Renal cortex interstitium (tissue), 11 donors: Measurements from ENCODE around the gene MYOM1. TPM values are rescaled to one million over a fixed set of nuclear protein-coding genes. Genes with fewer than 3 reads are reported as not detected.

ENCODE experiments used
- DNase-seq, 11 donors: peaks; one replicate each; pipeline ENCODE4 v3.0.0-alpha.2; 2013; ENCODE audit warnings: low read depth in 9 of 11, low spot score in 4 of 11; ENCODE audit errors: extremely low read depth in 1 of 11
- polyA plus RNA-seq, 3 donors: library from polyadenylated mRNA; unstranded; fragments of 120-200 nt; gene quantifications; one replicate each; pipeline ENCODE4 v1.2.1, GENCODE V29; 2013; ENCODE audit not compliant: insufficient read length in 3 of 3

The MYOM1 gene
- polyA plus RNA-seq, 3 donors, result 8.1 to 10.2 (median 8.6) TPM

DNA sequence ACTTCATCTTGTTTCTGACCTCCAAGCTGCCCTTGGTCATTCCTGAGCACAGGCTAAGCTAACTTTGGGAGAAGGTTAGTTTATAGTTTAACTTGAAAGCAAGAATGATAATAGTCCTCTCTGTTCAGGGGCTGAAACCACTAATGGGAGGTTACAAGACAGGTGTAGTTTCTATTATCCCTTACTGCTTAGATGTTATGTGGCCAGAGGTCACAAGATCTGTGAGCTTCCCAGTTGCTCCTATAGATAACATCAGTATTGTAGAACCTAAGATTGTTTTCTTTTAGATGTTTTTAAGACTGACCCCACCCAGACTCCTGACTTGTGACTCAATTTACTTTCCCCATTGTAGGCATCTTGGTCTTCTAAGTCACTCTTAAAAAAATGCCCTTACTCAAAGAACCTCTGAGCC lies 112.0 kb downstream of the MYOM1 start:
- DNase-seq, result no peak

DNA sequence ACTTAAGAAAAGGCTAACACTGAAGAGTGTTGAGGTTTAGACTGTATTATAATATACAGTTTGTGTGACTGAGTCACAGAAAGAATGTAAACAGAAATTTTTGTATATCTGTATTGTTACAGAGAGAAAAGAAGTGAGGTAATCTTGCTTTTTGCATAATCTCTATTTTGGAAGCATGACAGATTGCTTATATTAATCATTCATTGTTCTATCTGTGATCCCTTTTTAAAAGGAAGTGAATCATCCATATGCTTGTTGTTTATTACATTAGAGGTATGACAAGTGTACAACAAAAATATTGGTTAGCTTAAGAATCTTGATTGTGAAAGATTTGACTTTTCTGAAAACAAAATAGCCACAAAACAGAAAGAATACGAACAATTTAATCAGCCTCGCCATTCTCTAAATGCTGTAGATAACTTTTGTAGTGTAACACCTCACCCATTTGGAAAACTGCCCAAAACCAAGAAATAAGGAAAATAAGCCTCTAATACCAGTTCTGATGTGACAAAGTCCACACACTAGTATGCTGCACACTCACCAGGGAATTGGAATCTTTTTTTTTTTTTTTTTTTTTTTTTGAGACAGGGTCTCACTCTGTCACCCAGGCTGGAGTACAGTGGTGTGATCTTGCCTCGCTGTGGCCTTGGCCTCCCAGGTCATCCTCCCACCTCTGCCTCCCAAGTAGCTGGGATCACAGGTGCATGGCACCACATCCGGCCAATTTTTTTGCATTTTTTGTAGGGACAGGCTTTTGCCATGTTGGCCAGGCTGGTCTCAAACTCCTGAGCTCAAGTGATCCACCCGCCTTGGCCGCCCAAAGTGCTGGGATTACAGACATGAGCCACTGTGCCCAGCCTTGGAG lies 115.3 kb downstream of the MYOM1 start:
- DNase-seq, result no peak

DNA sequence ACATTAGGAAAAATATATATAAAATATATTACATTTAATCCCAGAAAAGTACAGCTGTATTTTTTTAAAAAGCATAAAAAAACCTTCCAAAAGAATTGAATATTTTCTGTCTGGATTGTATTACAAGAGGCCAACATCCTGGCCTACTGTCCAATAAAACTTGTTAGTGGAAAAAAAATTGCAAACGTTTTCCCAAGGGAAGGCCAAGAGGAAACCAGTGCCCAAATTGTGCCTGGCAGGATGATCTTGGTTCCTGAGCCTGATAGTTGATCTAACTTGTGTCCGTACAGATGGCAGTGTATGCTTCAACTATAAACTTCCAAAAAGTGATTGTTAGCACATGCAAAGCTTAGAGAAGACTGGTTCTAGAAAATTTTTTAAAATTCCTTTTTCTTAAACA lies 116.2 kb downstream of the MYOM1 start:
- DNase-seq, result no peak

DNA sequence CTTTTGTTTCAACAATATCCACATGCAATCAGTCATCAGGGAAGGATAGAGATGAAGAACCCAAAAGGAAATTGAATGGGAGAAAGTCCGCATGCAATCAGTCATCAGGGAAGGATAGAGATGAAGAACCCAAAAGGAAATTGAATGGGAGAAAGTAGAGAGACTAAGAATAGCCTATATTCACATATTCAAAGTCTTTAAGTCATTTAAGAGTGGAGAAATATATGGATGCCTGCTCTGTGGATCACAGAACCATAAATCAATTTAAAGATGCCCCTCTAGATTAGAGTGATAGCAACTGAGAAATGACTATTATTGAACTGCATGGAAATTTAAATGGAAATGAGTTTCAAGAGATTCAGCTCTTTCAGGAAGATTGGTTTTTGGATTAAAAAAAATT lies 116.8 kb downstream of the MYOM1 start:
- DNase-seq, result no peak

DNA sequence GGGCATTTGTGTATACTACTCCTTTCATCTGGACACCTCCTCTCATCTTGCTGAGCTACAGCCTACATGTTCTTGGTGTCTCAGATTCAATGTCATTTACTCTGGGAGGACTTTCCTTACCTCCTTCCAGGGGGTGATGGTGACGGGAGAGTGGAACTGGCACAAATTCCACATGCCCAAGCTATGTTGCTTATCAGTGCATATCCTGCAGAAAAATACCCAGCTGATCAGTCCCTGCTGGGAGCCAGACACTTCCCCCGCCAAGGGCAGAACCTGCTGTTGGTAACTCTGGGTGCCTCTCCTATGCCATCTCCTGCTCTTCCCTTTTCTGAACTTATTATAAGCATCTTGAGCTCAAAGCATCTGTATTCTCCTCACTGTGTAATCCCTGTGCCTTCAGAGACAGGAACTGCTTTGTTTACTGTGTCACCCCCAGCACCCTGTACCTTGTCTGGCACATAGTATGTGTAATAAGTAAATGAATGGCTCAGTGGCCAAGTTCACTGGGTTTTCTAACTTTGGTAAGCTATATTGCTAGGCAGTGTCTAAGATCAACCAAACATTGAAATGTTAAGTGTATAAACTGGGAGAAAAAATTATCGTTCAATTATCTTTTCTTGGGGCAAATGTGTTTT lies 119.2 kb downstream of the MYOM1 start:
- DNase-seq, result no peak

DNA sequence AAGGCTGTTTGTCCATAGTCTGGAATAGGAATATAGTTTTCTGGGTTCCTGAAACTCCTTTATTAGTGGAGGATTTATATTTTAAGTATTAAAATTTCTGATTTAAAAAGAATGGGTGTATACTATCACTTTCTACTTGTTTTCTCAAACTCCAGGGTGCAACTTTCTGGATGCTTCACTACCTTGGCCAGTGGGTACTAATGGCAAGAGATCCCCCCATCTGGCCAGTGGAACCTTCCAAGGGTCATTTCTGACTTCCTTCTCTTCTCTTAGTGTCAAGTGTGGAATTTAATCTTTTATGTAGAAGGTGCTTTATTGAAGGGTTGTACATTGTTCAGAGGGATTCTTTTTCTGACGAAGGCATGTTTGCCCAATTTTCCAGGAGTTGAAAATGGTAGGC lies 120.4 kb downstream of the MYOM1 start:
- DNase-seq, result no peak

DNA sequence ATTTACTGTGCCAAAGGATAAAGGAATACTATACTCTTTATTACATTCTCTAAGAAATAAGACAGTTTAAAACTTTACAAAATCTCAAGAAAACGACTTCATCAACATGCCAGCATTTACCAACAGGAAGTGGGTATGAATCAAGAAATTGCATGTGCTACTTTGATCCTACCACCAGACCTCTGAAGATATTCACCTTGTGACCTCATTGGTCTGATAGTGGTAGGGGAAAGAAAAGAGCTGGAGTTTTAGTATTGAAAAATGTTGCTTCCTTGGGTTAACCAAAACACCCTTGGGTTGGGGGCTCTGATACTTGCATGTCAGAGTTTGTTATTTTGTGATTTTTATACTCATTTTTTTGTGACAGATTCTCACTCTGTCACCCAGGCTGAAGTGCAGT lies 122.7 kb downstream of the MYOM1 start:
- DNase-seq, result no peak

DNA sequence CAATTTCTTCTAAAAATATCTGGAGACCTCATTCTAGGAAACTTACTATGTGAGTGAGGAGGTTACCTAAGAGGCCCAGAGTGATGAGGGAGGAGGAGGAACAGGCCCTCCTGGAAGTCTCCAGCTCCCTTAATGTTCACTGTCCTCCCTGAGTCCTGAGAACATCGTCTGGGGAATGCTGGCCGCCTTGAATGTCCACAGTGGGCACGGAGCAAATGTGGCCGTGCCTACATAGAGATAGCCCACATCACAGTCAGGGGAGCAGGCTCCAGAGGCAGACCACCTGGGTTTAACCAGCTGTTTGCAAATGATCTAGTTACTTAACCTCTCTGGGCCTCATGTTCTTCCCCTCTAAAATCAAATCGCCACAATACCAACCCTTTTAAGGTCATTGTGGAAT lies 123.8 kb downstream of the MYOM1 start:
- DNase-seq, result no peak

DNA sequence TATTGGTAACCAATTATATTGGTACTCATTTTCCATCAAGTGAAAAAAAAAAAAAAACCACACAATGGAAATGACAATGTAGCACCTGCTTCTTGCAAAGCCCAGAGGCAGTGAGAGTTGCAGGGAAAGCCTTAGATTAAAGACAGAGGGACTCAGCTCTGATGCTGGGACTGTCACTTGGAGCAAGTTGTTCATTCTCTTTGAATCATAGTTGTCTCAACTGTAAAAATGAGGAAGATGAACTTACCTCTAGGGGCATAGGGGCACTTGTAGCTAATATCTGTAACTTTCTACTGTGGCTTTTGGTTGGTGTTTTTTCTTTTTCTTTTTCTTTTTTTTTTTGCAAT lies 125.5 kb downstream of the MYOM1 start:
- no peak for DNase-seq

DNA sequence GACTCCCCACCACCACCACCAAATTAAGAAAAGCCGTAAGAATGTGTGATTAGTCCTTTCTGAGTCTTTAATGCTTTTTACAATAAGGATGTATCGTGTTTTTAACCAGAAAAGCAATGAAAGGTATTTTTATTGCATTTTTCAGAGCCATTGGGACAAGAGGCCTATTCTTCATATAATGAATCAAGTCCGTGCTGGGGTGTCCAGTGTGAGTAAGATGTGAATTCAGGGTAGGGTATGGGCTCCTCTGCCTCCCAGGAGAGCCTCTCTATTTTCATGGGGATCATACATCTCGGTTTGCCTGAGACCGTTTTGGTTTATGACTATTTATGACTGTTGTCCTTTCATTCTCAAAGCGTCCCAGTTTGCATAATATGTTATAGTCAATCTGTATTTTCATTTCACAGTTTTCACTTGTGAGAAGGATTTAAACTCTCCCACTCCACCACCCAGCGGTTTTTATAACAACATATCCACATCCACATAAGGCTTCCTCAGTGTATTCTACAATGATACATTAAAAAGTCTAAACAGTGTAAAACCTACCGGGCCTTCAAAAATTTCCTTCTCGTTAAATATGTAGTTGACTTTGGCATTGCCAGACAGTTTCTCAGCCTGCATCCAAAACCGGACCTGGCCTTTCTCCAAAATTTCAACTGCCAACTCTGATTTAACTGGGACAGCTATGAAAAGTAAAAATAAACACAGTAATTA lies 126.0 kb downstream of the MYOM1 start:
- no peak for DNase-seq

DNA sequence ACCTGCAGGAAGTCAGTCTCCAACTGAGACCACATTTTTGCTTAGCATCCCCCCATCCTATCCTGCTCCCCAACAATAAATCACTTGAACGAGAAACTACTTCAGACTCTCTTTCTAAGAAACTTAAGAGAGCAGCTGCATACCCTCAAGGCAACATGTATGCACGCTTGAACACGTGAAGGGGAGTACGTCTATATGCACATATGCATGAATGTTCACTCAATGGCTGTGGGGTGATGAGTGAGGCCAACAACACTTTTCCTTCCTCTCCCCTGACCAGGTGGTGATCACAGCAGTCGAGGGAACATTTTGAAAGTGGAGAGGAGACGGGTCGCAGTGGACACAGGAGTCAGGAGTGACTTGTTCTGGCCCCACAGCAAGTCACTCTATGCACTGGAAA lies 127.0 kb downstream of the MYOM1 start:
- DNase-seq, result no peak

DNA sequence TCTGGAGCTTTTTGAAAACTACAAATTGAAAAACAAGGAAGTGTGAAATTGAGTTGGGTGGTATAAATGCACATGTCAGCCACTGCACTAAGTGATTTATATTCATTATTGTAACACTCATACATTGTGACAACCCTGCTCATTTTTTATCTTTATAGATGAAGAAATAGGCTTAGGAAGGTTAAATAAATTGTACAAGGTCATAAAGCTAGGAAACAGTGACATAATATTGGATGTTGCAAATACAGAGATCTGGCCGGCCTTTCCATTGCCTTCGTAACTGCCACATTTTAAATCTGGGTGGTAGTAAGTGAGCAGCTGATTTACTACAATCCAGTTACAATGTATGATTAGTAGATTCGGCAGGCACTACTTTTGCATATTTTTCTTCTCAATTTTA lies 130.2 kb downstream of the MYOM1 start:
- no peak for DNase-seq

DNA sequence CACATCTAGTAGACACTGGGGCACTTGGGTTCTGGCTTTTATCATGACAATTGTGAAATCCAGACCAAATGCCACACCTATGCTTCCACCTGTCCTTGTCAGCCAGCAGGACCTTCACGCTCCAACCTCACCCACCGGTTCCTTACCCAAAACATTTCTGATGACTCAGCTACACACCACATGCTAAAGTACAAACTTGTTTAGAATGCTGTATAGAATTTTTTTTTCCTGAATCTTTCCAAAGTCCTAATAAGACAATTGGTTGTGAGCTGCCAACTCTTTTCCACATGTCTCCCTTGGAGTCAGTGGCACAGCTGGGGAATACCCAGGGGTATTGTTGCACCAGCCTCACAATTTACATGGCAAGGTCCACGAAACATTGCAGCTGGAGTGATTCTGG lies 131.3 kb downstream of the MYOM1 start:
- no peak for DNase-seq

DNA sequence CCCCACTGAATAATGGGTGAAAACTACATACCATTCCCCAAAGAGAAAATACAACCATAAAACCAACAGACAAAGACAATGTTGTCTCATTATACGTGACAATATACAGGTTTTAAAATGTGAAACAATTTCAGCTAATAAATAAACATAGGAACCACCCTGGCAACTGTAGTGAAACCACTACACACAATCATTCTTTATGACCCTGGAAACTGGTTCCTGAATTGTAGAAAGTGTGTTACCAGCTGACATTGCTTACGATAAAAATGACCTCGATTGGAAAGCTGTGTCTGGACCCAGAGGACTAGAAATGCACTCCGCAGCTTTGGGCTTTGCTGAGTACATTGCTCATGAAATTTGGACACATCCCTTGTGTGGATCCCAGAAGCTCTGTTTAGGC lies 132.9 kb downstream of the MYOM1 start:
- DNase-seq, result no peak

DNA sequence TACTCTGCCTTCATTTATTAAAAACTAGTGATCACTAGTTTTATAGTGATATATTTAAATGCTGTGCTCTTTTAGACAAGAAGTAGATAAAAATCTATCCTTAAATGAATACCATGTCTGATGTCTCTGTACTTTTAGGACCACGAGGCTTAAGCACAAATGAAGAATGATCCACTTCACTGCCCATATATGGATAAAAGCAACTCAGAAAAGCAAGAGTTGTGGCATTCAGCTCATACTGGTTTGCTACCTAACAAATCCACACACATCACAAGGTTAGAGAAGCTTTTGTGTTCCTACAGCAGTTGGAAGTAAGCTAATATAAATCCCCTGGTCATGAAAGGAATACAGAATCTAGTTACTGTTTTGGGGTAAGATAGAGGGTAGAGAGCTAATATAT lies 134.2 kb downstream of the MYOM1 start:
- DNase-seq, result no peak

DNA sequence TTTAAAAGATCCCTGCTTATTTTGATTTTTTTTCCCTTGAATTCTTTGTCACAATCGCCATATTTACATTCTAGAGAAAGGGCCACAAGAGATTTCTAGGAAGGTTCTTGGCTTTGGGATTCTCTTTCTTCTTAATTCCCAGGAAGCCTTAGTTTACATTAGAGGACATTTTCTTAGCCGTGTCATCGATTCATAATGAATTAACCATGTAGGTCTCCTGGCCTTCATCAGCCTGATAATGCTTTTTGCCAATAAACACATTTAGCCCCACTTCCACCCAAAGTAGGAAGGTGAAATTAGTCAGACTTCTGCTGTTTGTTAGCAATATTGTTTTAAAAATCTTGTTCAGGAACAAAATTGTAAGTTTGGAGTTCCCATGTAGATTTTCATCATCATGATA lies 135.6 kb downstream of the MYOM1 start:
- no peak for DNase-seq

DNA sequence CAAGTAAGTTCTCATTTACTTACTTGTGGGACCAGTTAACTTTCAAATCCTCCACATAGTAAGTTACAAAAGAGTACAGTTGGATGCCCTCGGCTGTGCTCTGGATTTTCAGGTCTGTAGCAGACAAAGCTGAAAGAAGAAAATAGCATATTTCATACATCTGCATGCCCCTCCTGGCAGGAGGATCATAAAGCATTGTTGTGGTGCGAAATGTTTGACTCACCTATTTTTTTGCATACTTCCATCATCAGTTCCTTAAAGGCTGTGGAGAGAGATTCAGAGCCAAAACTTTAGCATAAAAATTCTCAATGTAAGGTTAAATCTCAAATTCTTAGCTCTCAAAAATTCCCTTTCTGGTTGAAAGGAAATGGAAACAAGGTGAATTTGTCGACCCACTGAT lies 136.0 kb downstream of the MYOM1 start:
- no peak for DNase-seq

DNA sequence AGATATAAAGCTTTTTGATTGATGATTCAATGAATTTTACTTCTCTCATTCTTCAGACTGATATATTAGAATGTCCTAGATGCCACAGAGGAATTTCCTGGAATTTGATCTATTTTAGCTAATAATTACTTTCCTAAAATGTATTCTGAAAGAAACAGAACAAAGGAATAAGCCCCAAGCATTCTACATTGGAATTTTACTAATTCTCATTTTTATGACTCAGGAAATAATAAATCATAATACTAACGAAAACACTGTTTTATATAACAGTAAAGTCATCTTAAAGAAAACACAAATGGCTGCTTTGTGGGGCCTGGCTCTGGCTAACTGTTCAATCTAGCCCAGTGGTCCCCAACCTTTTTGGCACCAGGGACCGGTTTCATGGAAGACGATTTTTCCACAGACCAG lies 138.2 kb downstream of the MYOM1 start:
- peak in 1 of 11 donors; percentile 58 for DNase-seq

DNA sequence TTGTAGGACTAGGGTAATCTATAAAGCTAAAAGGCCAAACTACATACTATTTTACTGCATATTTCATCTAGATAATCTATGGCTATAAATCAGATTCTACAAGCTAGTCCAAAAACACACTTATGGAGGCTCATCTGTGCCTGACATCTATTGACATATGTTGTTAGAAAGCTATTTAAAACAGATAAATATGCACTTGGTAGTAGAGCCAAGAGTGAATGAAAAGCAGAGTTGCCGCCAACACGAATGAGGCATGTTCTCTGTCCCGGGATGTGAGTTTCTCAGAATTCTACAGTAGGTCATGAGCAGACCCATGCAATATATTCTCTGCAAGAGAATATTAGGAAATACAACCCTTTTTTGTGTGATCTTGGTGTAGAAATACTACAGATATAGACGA lies 140.1 kb downstream of the MYOM1 start:
- DNase-seq, result no peak

DNA sequence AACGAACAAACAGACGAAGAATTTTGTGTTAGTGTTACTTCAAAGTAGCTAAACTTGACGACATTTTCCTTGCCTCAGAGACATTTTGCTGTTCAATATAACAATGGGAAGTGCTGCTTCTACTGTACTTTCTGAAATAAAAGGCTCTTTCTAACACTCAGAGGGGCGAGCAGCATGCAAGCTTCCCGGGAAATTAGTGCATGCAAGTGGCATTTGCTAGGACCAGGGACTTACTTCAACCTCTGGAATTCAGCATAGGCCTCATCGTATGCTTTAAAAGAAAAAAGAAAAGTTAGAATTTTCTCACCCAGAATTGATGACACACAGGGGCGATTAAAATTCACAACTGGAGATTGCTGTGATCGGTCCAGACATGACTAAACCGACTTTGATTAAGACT lies 144.3 kb downstream of the MYOM1 start:
- DNase-seq, result no peak
